OCI-LY3 (cell line): ENCODE measurements around the gene IFT52.

Experiments used
- H2AFZ ChIP-seq: fragments of 200-600, 300-600 bp; shearing (Covaris generic); 2 replicates; pipeline ENCODE4 v1.6.0; 2014; ENCODE audit warnings: antibody characterized with exemption, low read depth, low read length
- H3K27ac ChIP-seq: fragments of 200-600, 300-600 bp; sonication (generic); 2 replicates; pipeline ENCODE4 v1.5.1; 2014; ENCODE audit warnings: mild to moderate bottlenecking, low read length, moderate library complexity, mixed read lengths
- H3K27me3 ChIP-seq: fragments of 200-600, 300-600 bp; sonication (generic); 2 replicates; pipeline ENCODE4 v1.6.1; 2014; ENCODE audit warnings: low read depth, low read length, mixed read lengths
- H3K36me3 ChIP-seq: fragments of 200-600, 300-600 bp; sonication (generic); replicated peaks from 2 replicates; pipeline ENCODE3; 2014; ENCODE audit warnings: low read depth, low read length, mixed read lengths
- H3K4me1 ChIP-seq: fragments of 300-600, 200-600 bp; sonication (generic); 2 replicates; pipeline ENCODE4 v1.6.1; 2014; ENCODE audit warnings: low read length, mixed read lengths
- H3K4me2 ChIP-seq: fragments of 200-600, 300-600 bp; sonication (generic); 2 replicates; pipeline ENCODE4 v1.6.1; 2014; ENCODE audit warnings: low read length, mixed read lengths
- H3K4me3 ChIP-seq: fragments of 300-600, 200-600 bp; sonication (generic); 2 replicates; pipeline ENCODE4 v1.5.1; 2014; ENCODE audit warnings: antibody characterized with exemption, mild to moderate bottlenecking, low read length, moderate library complexity
- H3K79me2 ChIP-seq: fragments of 300-600, 200-600 bp; shearing (Covaris generic); 2 replicates; pipeline ENCODE4 v1.6.1; 2014; ENCODE audit warnings: mild to moderate bottlenecking, low read length, mixed read lengths
- H3K9ac ChIP-seq: fragments of 300-600, 200-600 bp; shearing (Covaris generic); 2 replicates; pipeline ENCODE4 v1.6.0; 2014; ENCODE audit warnings: mild to moderate bottlenecking, low read length, moderate library complexity
- H3K9me3 ChIP-seq: fragments of 200-600, 300-600 bp; shearing (Covaris generic); 2 replicates; pipeline ENCODE4 v1.6.1; 2014; ENCODE audit warnings: low read length, mixed read lengths; ENCODE audit not compliant: insufficient read depth
- H4K20me1 ChIP-seq: fragments of 200-600, 300-600 bp; sonication (generic); 2 replicates; pipeline ENCODE4 v1.6.1; 2016; ENCODE audit warnings: low read length, mixed read lengths; ENCODE audit not compliant: insufficient read depth
- CTCF ChIP-seq: fragments of 200-600, 300-600 bp; sonication (generic); IDR thresholded peaks from 2 replicates; pipeline ENCODE4 v1.5.1; 2014; ENCODE audit warnings: antibody characterized with exemption, low read length, low read depth
- EZH2phosphoT487 ChIP-seq: fragments of 200-600 bp; shearing (Covaris generic); IDR thresholded peaks from 2 replicates; pipeline ENCODE4 v1.6.1; 2018; ENCODE audit warnings: antibody characterized with exemption, mixed run types, low read depth

IFT52 gene

DNA sequence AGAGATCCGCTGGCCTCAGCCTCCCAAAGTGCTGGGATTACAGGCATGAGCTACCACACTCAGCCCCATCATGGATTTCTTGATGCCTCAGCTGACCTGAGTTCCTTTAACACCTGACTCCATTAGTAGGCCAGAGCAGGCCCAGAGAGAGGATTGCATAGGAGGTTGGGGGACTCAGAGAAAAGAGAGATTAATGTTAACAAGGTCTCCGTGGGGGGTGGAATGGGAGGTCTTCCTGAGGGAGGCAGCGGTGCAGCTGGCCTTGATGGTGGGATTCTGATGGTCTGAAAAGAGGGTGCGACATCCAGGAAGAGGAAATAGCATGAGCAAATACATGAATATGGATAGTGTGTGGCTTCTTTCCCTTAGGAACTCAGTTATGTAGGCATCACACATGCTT is 22.0 kb upstream of the IFT52 start:
- Histone ChIP-seq H3K36me3 (no peaks in the 10 kb centered on the region), H3K4me2 (no peak overlapping the region), H3K27ac (no peak overlapping the region), H2AFZ (no peak overlapping the region), H3K9me3 (no peaks in the 10 kb centered on the region), H4K20me1 (no peaks in the 10 kb centered on the region), H3K9ac (no peak overlapping the region), H3K4me3 (no peak overlapping the region), H3K79me2 (no peaks in the 10 kb centered on the region), H3K27me3 (no peaks in the 10 kb centered on the region), H3K4me1 (no peaks in the 10 kb centered on the region)
- no peak for TF ChIP-seq CTCF

- Histone ChIP-seq H3K9me3 (no peaks in the 10 kb centered on the region), H3K36me3 (no peaks in the 10 kb centered on the region), H3K4me2 (no peak overlapping the region), H3K27me3 (no peaks in the 10 kb centered on the region), H3K4me1 (no peaks in the 10 kb centered on the region), H3K9ac (no peak overlapping the region), H3K4me3 (no peak overlapping the region), H4K20me1 (no peaks in the 10 kb centered on the region), H3K79me2 (no peaks in the 10 kb centered on the region), H3K27ac (no peak overlapping the region), H2AFZ (no peak overlapping the region)
- TF ChIP-seq CTCF: no peak
- no peak for TF ChIP-seq EZH2phosphoT487
Measured at GRCh38 chr20:43569282-43569681, 21.5 kb upstream of the IFT52 start.

DNA sequence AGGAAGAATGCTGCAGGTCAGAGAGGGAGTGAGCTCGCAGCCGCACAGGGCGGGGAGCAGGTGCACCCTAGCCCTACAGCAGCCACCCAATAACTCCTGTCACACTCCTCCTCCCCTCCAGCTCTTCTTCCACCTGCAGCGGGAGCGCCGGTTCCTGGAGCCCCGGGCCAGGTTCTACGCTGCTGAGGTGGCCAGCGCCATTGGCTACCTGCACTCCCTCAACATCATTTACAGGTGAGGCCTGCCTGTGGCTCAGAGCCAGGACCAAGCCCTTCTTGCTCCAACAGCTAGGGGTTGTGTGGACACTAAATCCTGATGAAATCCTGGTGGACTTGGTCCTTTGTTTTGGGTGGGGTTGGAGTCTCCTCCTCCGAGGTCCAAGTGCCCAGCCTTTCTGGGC is 20.2 kb upstream of the IFT52 start:
- no peaks in the 10 kb centered on the region for H3K36me3 ChIP-seq
- no peaks in the 10 kb centered on the region for H3K79me2 ChIP-seq
- H3K9ac ChIP-seq: no peak overlapping the region
- no peak overlapping the region for H3K4me2 ChIP-seq
- H3K9me3 ChIP-seq: no peaks in the 10 kb centered on the region
- H3K27ac ChIP-seq: no peak overlapping the region
- no peaks in the 10 kb centered on the region for H3K4me1 ChIP-seq
- H3K27me3 ChIP-seq: no peaks in the 10 kb centered on the region
- H2AFZ ChIP-seq: no peak overlapping the region
- H4K20me1 ChIP-seq: no peaks in the 10 kb centered on the region
- no peak overlapping the region for H3K4me3 ChIP-seq
- TF ChIP-seq CTCF (no peak), EZH2phosphoT487 (no peak)

DNA sequence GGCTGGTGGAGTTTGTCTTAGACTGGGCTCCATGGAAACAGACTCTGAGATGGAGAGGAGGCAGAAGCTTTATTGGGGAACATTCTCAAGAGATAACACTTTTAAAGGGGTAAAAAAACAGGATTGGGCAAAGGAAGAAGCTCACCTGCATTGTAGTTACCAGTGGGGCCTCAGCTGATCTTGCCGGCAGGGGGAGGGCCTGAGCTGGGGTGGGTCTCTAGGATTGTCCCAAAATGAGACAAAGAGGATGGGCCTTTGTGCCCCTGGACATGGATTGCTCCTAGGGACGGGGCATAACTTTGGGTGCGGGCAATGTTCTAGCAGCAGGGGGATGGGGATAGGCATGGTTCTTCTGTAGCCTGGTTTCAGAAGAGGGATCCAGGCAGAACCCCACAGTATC is 19.4 kb upstream of the IFT52 start:
- Histone ChIP-seq H3K79me2 (no peaks in the 10 kb centered on the region), H3K27ac (no peak overlapping the region), H4K20me1 (no peaks in the 10 kb centered on the region), H3K9ac (no peak overlapping the region), H3K36me3 (no peaks in the 10 kb centered on the region), H3K4me1 (no peaks in the 10 kb centered on the region), H3K27me3 (no peaks in the 10 kb centered on the region), H3K4me2 (no peak overlapping the region), H3K9me3 (no peaks in the 10 kb centered on the region), H2AFZ (no peak overlapping the region), H3K4me3 (no peak overlapping the region)
- TF ChIP-seq CTCF (peak; percentile 58), EZH2phosphoT487 (no peak)
